HG02759 (cell line): ENCODE results near the gene CDR2L.
A peak's percentile ranks its signal among the peaks of the same experiment; 100 is the strongest.
"Not testable (repeated sequence)": the region's sequence is repeated elsewhere in the genome, so short reads cannot be mapped to it uniquely, and the experiment has no call there.

ENCODE experiments used
- ATAC-seq: cut with Tn5 transposase; IDR thresholded peaks from one replicate; pipeline ENCODE4 v1.9.1; 2021; ENCODE audit warnings: mild to moderate bottlenecking, moderate library complexity; ENCODE audit not compliant: unreplicated experiment

The CDR2L gene

GRCh38 chr17:74979408-74980146, 7.9 kb upstream of the CDR2L start:
- no peak for ATAC-seq

DNA sequence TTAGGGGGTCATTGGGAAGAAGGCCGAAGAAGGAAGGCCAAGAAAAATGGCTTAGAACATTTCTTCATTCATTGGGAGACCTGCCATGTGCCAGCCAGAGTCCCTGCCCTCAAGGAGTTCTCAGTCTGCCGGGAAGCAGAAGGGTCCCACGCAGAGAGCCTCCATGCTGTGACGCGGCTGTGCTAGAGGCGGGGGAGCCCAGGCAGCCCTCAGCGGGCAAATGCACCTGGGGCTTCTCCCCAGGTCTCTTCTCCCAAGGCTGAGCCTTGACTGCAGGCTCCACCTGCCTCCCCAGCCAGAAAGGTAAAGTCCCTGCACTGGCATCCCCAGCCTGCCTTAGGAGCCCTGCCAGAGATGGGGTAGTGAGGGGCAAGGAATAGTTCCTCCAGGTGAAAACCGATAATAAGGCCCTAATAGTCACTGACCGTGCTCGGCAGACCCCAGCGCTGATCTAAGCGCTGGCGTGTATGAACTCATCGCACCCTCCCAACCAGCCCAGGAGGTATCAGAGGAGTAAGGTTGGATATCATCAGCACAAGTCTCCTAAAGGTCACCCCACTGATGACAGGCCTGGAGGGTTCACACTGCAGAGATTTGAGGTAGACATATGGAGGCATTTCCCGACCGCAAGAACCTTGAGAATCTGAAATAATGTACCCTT, 6.0 kb upstream of the CDR2L start:
- ATAC-seq, result no peak

DNA sequence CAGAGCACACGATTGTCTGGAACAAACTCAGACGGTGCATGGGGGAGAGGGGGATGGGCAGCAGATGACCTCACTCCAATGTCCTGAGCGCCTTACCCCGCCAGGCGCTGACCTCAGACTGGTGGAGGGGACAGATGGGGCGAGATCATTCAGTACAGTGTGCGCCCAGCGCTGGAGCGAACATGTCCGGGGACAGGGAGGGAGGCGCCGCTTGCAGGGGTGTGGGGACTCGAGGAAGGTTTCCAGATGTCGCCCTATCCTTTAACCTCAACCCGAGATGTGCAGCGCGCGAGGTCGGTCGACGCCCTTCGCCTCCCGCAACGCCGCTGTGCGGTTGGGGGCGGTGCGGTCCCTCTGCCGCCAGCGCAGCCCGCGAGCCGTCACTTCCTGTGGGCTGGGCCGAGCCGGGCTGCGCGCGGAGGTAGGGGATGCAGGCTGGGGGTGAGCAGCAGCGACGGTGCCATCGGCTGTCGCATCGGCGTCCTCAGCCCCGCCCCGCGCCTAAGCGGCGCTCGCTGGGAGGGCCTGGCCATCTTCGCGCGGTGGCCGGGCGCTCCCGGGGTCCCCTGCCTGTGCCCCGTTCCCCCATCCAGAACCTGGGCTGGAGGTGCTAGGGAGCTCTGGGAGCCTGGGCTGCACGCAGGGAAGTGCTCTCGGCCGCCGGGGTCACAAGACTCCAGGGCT, 5.3 kb upstream of the CDR2L start:
- peak; percentile 74 for ATAC-seq

GRCh38 chr17:74982663-74983313, 4.6 kb upstream of the CDR2L start:
- ATAC-seq, result not testable (repeated sequence)

DNA sequence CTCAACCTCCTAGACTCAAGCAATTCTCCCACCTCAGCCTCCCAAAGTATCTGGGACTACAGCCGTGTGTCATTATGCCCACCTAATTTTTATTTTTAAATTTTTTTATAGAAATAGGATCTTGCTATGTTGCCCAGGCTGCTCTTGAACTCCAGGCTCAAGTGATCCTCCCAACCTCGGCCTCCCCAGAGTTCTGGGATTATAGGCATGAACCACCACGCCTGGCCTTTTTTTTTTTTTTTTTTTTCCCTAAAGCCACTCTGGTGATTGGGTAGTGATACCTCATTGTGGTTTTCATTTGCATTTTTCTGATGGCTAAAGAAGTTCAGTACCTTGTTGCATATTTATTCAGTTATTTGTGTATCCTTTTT, 1.2 kb upstream of the CDR2L start:
- no peak for ATAC-seq

- peak; percentile 46 for ATAC-seq
Measured at GRCh38 chr17:74987909-74988711, 678 bp downstream of the CDR2L start.

DNA sequence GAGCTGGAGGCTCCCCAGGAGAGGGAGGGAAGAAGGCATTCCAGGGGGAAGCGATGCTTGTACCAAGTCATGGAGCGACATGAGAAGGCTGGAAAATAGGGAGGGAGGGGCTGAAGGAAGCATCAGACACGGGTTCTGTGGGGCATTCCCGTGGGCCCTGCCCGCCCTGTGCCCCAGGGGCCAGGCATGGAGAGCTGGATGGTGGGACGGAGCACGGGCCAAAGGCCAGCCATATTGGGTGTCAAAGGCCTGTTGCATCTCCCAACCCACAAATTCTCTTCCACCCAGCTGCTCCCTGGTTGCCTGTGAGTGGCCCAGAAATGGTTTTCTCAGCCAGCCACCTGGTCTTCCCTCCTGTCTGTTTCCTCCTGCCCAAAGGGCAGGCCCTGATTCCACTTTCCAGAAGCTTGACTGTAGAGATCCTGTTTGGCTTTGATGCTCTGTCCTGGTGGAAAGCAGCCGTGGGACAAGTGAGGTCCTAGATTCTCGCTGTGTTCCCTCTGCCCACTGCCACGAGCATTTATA, 3.2 kb downstream of the CDR2L start:
- ATAC-seq, result no peak

- ATAC-seq, result no peak
Measured at GRCh38 chr17:74992223-74992622, 4.8 kb downstream of the CDR2L start.

DNA sequence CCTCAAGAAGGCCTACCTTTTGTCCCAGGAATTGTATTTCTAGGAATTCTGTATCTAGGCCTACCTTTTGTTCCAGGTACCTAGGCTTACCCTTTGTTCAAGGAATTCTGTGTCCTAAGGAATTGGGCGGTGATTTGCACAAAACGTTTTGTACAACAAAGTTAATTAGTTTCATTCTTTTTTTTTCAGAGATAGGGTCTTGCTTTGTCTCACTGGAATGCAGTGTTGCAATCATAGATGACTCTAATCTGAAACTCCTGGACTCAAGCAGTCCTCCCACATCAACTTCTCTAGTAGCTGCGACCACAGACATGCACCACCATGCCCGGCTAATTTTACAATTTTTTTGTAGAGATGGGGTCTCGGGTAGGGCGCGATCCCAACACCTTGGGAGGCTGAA, 7.0 kb downstream of the CDR2L start:
- no peak for ATAC-seq

DNA sequence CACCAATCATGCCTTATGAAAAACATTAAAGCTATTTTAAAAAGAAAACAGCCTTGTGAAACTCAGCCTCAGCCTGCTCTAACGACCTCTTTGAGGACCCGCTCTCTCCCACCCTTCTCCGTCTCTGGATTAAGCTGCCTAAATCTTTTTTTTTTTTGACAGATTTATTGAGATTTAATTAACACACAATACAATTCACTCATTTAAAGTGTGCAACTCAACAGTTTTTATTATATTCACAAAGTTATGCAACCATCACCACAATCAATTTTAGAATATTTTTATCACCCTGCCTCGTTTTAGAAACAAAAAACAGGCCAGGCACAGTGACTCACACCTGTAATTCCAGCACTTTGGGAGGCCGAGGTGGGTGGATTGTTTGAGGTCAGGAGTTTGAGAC, 8.4 kb downstream of the CDR2L start:
- ATAC-seq, result no peak

DNA sequence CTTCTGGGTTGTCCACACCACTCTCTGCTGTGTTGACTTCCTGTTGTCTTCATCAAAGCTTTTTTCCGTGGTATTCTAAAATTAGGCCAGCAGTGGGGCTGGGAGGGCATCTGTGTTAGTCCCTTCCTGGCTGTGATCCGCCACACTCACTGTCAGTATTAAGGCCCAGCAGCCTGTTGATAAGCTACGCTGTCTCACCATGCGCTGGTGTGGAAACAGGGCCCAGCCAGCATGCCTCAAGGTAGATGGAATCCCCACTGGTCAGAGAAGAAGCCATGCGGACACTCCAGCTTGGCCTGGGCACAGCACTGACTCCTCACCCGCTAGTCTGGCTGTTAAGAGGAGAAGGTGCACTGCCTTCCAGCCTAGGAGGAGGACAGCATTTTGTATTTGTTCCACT, 11.4 kb downstream of the CDR2L start:
- no peak for ATAC-seq

DNA sequence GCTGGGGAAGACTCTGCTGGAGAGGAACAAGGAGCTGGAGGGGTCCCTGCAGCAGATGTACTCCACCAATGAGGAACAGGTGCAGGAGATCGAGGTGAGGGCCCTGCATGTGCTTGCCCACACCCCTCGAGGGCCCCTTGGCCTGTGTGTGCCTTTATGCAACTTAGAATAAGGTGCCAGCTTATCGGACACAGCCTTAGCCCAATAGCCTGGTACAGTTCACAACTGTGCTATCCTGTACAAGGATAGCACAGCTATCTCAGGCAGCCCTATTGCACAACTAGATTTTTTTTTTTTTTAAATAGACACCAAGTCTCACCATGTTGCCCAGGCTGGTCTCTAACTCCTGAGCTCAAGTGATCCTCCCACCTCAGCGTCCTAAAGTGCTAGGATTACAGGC, 12.1 kb downstream of the CDR2L start:
- ATAC-seq, result no peak

DNA sequence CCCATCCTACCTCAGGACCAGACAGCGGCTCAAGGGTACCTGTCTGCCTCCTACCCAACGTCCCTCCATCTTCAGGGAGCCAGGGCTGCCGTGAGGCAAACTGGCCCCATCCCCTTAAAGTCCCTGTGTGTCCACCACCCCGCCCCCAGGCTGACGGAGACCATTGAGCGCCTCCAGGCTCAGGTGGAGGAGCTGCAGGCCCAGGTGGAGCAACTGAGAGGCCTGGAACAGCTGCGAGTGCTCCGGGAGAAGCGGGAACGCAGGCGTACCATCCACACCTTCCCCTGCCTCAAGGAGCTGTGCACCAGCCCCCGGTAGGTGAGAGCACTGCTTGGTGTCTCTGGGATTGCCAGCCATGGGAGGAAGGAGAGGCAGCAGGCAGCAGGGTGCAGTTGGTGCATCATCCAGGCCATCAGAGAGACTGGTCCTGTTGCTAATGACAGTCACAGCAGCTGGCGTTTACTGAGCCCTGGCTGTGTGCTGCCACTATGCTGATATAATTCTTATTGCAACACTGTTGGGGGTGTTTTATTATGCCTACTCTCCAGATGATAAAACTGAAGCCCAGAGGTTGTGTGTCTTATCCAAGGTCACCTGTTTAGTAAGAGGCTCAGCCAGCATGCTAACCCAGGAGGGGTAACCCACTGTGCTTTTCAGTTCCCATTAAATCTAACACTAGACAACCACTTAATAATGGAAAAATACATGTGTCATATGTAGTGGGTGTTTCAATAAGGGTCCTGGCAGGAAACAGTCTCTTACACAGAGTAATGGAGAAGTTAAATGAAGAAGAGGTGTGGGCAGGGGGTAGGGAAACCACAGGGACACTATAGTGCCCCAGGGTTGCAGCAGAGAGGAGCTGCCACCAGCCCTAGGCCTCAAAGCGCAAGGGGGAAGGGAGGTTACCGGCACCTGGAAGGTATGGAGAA, 14.7 kb downstream of the CDR2L start:
- no peak for ATAC-seq

DNA sequence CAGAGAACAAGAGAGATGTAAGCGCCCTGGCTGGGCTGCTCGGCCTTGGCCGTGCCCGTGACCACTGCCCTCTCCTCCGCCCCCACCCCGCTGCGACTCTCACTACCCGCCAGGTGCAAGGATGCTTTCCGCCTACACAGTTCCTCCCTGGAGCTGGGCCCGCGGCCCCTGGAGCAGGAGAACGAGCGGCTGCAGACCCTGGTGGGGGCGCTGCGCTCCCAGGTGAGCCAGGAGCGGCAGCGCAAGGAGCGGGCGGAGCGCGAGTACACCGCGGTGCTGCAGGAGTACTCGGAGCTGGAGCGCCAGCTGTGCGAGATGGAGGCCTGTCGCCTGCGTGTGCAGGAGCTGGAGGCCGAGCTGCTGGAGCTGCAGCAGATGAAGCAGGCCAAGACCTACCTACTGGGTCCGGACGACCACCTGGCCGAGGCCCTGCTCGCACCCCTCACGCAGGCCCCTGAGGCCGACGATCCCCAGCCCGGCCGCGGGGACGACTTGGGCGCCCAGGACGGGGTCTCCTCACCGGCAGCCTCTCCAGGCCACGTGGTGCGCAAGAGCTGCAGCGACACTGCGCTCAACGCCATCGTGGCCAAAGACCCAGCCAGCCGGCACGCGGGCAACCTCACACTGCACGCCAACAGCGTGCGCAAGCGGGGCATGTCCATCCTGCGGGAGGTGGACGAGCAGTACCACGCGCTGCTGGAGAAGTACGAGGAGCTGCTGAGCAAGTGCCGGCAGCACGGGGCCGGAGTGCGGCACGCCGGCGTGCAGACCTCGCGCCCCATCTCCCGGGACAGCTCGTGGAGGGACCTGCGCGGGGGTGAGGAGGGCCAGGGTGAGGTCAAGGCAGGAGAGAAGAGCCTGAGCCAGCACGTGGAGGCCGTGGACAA, 15.9 kb downstream of the CDR2L start:
- ATAC-seq, result no peak

DNA sequence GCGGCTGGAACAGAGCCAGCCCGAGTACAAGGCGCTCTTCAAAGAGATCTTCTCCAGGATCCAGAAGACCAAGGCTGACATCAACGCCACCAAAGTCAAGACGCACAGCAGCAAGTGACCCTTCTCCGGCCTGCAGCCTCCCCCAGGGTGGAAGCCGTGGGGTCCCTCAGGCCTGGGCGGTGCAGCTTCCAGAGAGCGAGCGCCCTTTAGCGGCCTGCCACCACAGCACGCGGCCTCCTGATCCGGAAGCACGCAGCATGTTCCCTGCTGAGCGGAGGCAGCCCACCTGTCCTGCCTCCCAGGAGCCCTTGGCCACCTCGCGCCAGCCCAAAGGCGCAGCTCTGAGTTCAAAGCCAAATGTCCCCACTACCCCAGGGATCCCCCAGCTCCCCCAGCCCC, 16.5 kb downstream of the CDR2L start:
- no peak for ATAC-seq

DNA sequence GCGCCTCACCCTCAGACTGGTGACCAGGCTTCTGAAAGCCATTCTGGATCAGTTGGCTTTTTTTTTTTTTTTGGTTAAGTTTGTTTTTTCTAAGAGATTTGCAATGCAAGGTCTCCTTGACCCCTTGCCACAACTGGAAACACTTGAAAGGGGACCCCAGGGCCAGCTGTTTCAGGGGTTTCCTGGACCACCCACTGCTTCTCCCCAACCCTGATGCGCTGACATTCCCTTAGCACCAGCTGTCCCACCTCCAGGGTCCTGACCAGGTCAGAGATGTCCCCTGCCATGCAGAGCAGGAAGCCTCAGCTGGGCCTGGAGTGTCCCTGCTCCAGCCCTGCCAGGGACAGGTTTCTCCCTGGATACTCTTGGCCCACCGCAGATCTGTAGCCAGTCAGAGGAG, 16.9 kb downstream of the CDR2L start:
- no peak for ATAC-seq

DNA sequence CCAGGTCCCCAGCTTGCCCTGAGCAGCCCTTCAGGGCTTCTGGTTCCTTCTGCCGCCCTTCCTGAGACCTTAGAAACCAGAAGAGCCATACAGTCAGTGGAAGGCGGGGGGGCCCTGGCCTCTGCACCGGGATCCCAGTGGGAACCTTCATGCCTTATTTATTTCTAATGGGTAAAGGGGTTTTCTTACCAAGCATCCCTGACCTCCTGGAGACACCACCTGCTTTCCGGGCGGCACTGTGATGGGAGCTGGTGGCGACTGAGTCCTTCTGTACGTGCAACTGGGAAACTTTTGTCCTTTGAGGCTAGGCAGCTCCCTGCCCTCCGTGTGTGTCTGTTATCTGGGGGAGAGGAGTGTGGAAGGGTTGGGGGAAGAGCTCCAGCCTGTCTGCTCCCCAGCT, 17.9 kb downstream of the CDR2L start:
- no peak for ATAC-seq

GRCh38 chr17:75006084-75006483, 18.7 kb downstream of the CDR2L start:
- not testable (repeated sequence) for ATAC-seq

DNA sequence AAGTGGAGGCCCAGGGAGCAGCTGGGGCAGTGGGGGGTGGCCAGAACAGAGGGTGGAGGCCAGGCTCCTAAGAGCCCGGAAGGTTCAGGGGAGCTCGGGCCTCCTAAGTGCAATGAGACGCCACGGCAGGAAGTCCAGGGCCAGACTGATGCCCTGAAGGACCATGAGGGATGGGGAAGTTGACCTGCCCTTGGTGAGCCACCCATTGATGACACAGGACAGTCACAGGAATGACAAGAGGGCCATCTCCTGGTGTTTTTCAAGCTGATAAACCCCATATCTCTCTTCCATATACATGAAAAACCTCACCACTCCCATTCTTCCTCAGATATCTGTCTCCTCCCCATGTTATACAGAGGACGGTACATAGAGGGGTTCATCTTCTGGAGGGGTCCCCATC, 19.2 kb downstream of the CDR2L start:
- ATAC-seq, result no peak
